SKM-1 treated with dmso at 0.1 percent for 144 hours (cell line): ENCODE measurements around the gene BRCA1.

Experiments
- DNase-seq: peaks from one replicate; lab custom pipeline; 2025; ENCODE audit not compliant: unreplicated experiment; lab: John Stamatoyannopoulos, UW

BRCA1 gene

GRCh38 chr17:43025766-43026537 lies 99.2 kb downstream of the BRCA1 start:
- no peak for DNase-seq

DNA sequence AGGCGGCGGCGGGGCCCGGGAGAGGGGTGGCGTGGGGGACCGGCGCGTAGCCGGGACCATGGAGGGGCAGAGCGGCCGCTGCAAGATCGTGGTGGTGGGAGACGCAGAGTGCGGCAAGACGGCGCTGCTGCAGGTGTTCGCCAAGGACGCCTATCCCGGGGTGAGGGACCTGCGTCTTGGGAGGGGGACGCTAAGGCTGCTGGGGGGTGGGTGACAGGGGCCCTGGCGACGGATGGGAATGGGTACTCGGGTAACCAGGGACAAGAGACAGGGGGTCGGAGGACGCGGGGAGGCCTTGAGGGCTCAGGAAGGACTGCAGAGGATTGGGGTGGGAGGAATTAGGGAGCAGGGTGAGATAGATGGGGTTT lies 99.9 kb downstream of the BRCA1 start:
- no peak for DNase-seq

DNA sequence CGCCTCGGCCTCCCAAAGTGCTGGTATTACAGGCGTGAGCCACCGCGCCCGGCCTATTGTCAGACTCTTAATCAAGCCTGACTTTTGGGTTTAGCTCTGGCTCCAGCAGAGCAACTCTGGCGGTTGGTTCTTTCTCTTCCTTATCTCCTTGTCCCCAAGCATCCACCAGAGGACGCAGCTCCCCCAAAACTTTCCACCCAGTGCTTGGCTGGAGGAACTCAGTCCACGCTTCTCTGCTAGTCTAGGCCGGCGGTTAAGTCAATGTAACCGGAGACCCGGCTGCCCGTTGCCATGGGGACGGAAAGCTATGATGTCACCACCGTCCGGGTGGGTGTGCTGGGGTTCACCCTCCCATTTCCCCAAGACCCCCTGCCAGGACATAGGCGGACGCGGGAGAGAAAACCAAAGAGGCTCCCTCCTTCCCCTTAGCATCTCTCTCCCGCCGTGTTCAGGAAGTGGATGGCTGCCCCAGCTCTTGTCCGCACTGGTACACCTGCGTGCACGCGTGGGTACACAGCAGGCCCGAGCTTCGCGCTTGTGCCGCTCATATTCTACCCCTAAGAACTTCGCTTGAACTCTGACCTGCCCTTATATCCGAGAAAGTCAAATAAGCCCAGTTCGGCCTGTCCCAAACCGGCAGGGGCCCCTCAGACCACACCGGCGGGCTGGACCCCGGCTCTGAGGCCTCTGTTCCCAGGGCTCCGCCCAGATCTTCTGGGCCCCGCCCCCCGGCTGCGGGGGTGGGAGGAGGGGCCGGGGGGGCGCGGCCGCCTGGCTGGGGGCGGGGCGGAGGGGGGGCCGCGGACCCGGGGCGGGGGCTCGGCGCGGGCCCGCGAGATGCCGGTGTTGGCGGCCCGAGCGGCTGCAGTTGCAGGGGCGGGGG lies 100.5 kb downstream of the BRCA1 start, which contains the start of gene RND2:
RND2 (plus strand) TSS at position 825 of the 883 bp plus-strand sequence. CDS start 117 bp downstream, outside the sequence.
- DNase-seq, result peak; percentile 90

- peak; percentile 72 for DNase-seq
Measured at GRCh38 chr17:43021741-43022512, 103.2 kb downstream of the BRCA1 start, which contains the start of gene VAT1. Gene VAT1 (minus strand): TSS chr17:43022385. CDS start chr17:43022322, 63 bp downstream.

DNA sequence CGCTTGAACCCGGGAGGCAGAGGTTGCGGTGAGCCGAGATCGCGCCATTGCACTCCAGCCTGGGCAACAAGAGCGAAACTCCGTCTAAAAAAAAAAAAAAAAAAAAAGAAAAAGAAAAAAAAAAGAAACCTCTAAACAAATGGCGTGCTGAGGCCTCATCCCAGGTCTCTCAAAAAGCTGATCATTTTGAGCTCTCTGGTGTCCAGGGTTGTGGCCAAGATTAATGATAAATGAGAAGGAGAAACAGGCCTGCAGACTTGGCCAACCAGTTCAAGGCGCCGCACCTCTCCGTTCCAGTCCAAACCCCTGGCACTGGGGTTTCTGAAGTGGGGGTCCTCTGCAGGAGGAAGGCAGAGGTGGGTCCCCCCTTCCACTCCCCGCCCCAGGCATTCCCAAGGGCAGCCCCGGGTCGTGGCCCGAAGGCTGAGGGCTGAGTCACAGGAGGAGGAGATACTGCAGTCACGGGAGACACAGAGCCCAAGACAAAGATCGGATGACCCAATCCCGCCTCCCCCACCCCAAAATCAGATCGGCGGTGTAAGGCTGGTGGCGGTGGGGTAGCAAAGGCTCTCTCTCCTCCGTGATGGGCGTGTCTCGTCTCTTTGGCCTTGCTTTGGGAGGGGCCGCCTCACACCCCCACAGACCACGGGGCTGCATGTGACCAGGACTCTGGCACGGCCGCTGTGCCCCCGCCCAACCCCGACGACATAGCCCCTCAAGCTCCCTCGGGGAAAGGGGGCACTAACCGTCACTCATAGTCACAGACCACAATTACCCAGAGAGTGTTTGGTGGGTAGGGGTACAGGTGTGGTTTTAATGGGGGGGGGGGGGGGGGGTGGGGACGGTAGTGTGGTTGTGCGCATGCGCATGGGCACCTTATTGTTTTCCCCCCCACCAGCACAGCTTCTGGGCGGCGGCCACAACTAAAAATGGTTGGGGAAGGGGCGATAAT lies 104.1 kb downstream of the BRCA1 start:
- peak; percentile 33 for DNase-seq

DNA sequence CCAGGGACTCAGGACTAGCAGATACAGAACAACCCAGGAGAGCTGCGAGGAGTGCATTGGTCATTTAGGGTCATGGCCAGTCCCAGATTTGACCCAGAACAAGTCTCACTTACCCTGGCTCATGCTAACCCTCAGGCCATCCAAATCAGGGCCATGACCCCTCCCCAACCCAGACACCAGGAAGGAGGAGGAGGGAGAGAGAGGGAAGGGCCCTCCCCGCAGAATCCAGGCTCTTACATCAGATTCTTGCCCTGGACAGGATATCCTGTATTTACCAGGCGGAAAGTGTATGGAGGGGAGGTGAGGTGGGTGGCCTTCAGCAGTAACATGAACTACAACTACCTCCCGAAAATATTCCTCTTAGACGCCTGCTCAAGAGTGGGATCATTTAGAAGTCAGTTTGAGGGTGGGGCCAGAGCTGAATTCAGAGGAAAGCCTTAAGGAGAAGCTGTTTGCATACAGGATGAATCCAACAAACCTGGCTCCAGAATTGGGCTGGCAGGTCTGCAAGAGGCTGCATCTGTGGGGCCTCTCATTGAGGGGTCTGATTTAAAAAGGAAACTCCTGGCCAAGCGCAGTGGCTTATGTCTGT lies 105.0 kb downstream of the BRCA1 start:
- DNase-seq, result peak; percentile 38

- DNase-seq, result no peak
Measured at GRCh38 chr17:43019418-43019817, 105.7 kb downstream of the BRCA1 start.

GRCh38 chr17:43018932-43019331 lies 106.2 kb downstream of the BRCA1 start:
- peak; percentile 77 for DNase-seq

DNA sequence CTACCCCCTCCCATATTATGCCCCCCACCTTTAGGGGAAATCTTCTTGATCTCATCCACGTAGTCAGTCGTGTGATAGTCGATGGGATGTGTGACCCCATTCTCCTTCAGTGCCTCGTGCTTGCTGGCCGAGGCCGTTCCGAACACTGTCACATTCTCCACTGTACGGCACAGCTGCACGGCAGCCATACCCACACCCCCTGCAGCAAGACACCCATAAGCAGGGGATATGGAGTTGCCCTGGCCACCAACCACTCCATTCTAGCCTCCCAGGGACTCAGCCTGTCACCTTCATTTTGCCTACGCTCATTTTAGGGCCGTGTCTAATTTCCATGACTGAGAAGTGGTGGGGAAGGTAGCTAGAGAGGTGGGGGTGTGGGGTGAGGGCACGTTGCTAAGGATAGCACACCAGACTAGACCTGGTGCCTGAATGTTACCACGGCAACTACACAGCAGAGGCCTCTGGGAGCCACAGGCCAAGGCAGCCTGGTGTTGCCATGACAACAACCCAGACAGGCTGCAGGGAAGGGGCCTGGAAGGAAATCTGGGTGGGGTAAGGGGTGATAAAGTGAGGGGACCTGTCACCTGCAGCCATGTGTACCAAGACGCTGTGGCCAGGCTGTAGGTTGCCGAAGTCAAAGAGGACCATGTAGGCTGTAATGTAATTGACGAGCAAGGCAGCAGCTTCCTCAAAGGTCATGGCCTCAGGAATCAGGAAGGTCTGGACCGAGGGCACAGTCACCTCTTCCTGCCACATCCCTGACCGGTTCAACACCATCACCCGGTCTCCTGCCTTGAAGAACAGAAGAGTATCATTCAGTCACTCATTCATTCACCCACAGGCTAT lies 106.9 kb downstream of the BRCA1 start:
- peak; percentile 75 for DNase-seq

GRCh38 chr17:43016216-43016615 lies 108.9 kb downstream of the BRCA1 start:
- no peak for DNase-seq

DNA sequence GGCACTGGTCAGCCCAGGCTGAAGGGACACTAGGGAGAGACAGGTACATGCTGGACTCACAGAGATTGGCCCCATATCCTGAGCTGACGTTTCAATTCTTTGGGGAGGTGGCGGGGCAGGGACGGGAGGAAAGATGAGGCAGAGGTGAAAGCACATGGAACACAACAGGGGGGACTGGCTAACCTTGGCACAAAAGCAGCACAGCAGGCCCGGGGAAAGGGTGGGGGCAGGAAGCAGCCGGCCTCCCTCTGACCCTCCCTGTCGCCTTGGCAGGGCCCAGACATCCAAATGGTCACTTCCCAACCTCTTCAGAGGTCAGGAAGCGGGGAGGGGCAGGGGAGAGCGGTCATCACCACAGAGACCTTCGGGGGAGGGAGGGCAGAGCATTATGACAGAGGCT lies 109.6 kb downstream of the BRCA1 start:
- DNase-seq, result no peak

DNA sequence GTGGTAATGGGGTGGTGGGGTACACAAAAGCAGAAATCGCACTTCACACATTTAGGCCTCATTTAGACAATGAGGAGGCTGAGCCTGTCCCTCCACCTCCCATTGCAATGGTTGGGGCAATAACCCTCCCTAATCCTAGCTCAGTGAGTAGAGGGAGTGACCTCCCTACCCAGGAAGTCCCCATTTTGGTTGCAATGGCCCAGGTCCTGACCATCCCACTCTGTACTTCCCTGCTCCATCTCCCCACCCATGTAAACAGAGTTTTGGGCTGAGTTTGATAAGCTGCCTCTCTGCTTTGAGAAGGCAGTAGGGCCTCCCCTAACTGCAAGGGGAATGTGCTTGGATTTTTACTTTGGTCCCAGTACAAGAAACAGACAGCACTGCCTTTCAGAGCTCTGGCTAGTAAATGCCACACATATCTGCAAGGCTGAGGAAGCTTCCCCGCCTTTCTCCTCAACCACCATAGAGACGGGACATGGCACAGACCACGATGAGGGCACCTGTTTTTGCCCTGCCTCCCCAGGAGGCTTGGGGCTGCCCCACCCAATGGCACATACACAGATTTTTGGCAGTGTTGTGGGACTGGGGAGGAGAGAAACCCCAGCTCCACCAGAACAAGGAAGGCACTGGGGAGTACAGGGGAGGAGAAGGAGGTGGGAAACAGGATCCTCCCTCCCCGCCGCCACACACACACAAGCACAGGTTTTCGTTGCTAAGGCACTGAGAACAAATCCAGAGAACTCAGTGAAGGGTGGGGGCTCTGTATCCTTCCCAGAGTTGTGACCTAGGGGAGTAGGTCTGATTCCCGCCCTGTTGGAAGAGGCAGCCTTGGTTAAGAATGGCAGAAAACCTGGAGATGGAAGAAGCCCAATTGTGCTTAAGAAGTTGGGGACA lies 110.3 kb downstream of the BRCA1 start:
- DNase-seq, result no peak

DNA sequence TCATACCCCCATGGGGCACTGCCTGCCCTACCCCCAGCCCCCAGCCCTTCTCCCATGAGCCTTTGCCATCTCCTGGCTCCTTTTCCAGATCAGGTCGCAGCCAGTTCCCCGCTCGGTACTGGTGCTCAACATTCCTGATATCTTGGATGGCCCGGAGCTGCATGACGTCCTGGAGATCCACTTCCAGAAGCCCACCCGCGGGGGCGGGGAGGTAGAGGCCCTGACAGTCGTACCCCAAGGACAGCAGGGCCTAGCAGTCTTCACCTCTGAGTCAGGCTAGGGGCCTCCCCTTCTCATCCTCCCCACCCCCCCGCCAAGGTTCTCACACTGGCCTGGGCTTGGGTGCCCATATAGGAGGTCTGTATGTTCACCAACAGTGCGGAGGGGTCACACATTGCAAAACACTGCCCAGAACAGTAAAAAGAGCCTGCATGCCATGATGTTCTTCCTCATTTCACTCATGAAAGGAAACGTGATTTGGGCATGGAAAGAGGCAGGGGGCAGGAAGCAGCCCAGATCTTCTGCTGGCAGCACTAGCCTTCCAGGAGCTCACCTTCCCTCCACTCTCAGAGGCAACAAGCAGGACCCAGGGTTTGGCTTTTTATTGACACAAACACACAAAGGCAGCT lies 111.0 kb downstream of the BRCA1 start:
- no peak for DNase-seq

DNA sequence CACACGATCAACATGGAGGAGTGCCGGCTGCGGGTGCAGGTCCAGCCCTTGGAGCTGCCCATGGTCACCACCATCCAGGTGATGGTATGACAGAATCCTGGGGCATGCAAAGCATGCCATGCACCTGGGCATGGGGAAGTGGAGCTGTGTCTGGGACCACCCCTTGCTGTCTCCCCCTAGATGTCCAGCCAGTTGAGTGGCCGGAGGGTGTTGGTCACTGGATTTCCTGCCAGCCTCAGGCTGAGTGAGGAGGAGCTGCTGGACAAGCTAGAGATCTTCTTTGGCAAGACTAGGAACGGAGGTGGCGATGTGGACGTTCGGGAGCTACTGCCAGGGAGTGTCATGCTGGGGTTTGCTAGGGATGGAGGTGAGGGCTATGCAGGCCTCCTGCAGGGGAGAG lies 111.9 kb downstream of the BRCA1 start:
- DNase-seq, result no peak

- DNase-seq, result no peak
Measured at GRCh38 chr17:43011728-43012472, 113.3 kb downstream of the BRCA1 start.

GRCh38 chr17:43010667-43011308 lies 114.4 kb downstream of the BRCA1 start:
- no peak for DNase-seq
